Stimulated activated CD8-positive, alpha-beta memory T cell treated with anti-CD3 and anti-CD28 coated beads, Interleukin-12 subunit alpha, Interleukin-12 subunit beta, amount 100 ng/mL, for 24 hours (primary cell): ENCODE data around the gene DISC1.
"Not testable (repeated sequence)": the region's sequence is repeated elsewhere in the genome, so short reads cannot be mapped to it uniquely, and the experiment has no call there.

Source experiments
- DNase-seq: peaks from one replicate; pipeline ENCODE4 v3.0.0-alpha.2; 2020; ENCODE audit errors: extremely low read depth

The DISC1 gene

GRCh38 chr1:231931846-231932454, 305.4 kb downstream of the DISC1 start:
- peak; percentile 10 for DNase-seq

GRCh38 chr1:231933711-231934626, 307.4 kb downstream of the DISC1 start:
- no peak for DNase-seq

- DNase-seq = no peak
Observed at GRCh38 chr1:231934797-231935196, 308.2 kb downstream of the DISC1 start.

- DNase-seq = no peak
Observed at GRCh38 chr1:231935856-231936255, 309.3 kb downstream of the DISC1 start.

GRCh38 chr1:231936983-231937775, 310.6 kb downstream of the DISC1 start:
- no peak for DNase-seq

GRCh38 chr1:231938211-231938610, 311.6 kb downstream of the DISC1 start:
- no peak for DNase-seq

GRCh38 chr1:231938711-231939110, 312.1 kb downstream of the DISC1 start:
- DNase-seq = no peak

GRCh38 chr1:231939118-231939517, 312.5 kb downstream of the DISC1 start:
- DNase-seq = no peak

- no peak for DNase-seq
Observed at GRCh38 chr1:231940116-231940515, 313.5 kb downstream of the DISC1 start.

GRCh38 chr1:231940701-231941100, 314.1 kb downstream of the DISC1 start:
- no peak for DNase-seq

GRCh38 chr1:231943084-231943483, 316.5 kb downstream of the DISC1 start:
- no peak for DNase-seq

- not testable (repeated sequence) for DNase-seq
Observed at GRCh38 chr1:231948102-231948501, 321.5 kb downstream of the DISC1 start.

GRCh38 chr1:231949277-231950091, 322.9 kb downstream of the DISC1 start:
- DNase-seq = no peak

GRCh38 chr1:231950331-231951128, 323.9 kb downstream of the DISC1 start:
- no peak for DNase-seq

GRCh38 chr1:231951374-231951773, 324.8 kb downstream of the DISC1 start:
- DNase-seq = no peak

- DNase-seq = no peak
Observed at GRCh38 chr1:231952154-231952553, 325.6 kb downstream of the DISC1 start.

GRCh38 chr1:231953660-231954059, 327.1 kb downstream of the DISC1 start:
- DNase-seq = no peak

- no peak for DNase-seq
Observed at GRCh38 chr1:231954751-231955150, 328.2 kb downstream of the DISC1 start.

- no peak for DNase-seq
Observed at GRCh38 chr1:231957359-231957758, 330.8 kb downstream of the DISC1 start.

- DNase-seq = no peak
Observed at GRCh38 chr1:231958448-231958847, 331.9 kb downstream of the DISC1 start.
